ENCODE data around the gene PLA2R1.
"Not testable (repeated sequence)": the region's sequence is repeated elsewhere in the genome, so short reads cannot be mapped to it uniquely, and the experiment has no call there.

Gene PLA2R1

DNA sequence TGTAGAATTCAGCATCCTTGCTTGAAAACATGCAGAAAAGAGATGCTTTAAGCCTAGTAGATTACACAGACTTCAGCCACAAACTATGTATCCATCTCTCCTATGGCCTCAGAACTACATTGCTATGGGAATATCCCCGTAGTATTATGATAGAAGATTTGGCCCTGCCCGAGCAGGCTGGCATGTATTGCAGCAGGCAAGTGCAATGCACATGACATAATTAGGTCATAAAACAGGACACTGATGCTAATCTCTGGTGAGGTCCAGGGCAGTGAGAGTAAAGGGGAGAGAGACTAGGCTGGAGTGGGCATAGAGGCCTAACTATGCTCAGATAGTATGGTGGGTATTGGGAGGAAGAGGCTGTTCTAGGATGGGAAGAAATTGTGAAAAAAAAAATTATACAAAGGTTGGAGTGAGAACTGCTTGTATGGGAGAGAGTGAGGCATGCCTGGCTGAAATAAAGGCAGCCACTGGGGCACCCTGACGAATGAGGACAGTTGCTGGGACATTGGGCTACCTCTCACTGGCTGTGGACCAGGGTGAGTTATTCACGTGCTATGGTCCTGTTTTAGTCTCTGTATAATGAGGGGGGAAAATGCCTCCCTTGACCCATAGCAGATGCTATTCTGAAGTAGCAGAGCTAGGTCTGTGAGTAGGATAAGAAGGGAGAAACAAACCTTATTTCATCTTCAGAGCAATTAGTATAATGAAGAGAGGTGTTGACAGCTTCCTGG, 1.6 kb upstream of the PLA2R1 start:
- no peak for DNase-seq (ENCODE audit: low read depth)

DNA sequence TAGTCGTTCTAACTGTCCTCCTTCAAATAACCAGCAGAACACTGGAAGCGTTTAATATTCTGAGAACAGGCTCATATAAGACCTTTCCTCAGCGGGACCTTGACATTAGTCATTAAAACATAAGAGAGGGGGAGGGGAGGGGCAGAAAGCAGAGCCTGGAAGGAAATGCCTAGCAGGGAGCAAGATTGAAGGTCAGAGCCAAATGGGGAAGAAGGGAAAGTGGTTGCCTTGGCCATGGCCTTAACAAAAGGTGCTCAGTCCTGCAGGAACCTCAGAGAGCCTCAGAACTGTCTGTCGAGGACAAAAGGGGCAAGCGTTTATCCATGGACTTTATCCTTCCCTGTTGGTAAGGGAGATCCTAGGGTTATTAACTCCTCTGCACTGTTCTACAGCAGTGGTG, 856 bp upstream of the PLA2R1 start:
- no peak for DNase-seq (ENCODE audit: low read depth)

DNA sequence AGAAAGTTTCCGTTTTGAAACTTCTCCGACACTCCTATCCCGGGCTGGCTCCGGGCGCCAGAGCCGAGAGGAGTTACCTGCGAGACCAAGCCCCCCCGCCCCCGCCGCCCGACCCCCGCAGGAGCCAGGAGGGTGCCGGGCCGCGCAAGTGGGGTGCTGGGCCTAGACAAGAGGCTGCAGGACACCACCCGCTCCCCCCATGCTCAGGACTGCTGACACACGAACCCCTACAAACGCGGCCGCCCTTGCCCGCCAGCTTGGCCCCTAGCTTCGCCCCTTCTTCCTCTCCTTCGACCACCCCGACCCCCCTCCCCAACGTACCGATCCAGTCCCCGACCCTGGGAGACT, 497 bp downstream of the PLA2R1 start:
- DNase-seq (ENCODE audit: low read depth), result no peak

DNA sequence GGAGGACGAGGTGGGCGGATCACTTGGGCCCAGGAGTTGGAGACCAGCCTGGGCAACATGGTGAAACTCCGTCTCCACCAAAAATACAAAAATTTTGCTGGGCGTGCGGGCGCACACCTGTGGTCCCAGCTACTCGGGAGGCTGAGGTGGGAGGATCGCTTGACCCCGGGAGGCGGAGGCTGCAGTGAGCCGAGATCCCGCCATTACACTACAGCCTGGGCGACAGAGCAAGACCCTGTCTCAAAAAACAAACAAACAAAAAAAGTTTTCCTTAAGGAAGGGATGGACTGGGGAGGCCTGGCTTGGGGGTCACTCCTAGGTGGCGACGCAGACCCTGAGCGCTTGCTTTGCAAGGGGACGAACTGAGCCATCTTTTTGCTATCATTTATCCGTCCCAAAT, 882 bp downstream of the PLA2R1 start:
- no peak for DNase-seq (ENCODE audit: low read depth)

DNA sequence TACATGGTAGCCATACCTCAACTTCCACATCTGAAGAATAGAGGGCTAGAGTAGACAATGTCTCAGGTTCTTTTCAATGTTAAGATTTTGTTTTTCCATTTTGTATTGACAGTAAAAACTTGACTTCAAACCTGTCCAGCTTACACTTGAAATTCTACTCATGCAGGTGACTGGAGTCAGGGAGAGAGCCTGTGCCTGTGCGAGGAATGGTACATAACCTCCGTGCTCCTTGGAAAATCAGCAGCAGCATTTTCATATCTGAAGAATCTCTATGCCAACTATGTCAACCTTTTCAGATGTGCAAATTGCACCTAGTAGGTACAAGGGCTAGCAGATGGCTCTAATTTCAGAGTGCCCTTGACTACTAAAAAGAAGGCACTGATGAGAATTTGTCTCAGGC, 2.1 kb downstream of the PLA2R1 start:
- DNase-seq (ENCODE audit: low read depth), result no peak

DNA sequence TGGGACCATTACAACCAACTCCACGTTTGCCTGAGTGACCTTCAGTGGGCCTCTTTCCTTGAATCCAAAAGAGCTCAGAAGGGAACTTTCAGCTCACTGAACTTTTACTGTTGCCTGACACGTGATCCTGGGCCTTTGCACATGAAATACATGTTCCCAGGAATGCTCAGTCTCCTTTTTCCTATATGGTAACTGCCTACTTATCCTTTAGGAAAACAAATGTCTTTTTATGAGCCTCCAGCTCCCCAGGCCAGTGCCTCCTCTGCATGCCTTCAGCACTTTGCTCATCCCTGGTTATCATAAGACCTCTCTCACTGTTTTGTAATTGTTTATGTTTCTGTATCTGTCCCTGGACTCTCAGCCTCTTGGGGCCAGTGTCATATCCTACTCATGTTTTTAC, 5.1 kb downstream of the PLA2R1 start:
- no peak for DNase-seq (ENCODE audit: low read depth)

DNA sequence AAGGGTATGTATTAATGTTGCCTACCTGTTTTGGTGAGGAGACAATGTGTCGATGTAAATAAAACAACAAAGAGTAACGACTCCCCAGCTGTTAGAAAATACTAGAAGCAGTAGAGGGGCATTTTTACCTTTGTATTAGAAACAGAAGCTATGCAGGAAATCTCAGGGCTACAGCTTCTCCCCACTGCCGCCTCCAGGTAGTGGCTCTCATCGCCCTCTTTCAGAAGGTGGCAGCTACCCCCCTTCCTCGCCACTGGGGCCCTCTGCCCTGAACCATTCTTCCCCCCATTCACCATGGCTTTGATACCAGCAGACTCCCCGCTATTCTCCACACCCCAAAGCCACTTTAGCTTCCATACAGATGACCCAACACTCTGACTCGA, 6.7 kb downstream of the PLA2R1 start:
- no peak for DNase-seq (ENCODE audit: low read depth)

DNA sequence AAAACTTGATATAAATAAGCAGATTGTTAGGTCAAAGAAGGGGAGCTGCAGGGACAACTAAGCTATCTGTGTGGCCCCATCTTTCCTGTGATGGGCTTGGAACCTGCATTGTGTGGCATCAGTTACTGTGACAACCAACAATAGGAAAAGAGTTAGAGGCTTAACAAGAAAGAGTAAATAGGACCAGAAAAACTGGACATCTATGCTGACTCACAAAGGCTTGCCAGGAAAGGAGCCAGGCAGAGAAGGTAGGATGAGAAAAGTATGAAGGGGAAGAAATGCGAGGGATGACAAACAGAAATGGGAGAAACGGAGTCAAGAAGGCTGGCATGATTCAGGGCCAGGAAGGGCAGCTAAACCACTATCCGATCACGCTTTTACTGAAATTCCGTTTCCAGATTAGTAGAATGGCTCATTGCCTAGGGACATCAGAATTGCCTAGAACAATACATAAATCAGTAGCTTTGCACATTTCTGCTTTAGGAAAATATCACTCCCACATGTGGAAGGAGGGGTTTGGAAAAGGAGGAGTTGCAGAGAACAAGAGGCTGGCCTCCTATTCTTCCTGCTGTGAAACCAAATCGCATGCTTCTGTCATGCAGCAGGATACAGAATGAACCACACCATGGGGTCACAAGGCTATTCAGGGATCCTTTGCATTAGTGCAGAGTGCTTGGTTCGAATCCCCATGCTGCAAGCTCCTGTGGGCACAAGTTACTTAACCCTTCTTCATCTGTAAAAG, 7.3 kb downstream of the PLA2R1 start:
- DNase-seq (ENCODE audit: low read depth), result no peak

DNA sequence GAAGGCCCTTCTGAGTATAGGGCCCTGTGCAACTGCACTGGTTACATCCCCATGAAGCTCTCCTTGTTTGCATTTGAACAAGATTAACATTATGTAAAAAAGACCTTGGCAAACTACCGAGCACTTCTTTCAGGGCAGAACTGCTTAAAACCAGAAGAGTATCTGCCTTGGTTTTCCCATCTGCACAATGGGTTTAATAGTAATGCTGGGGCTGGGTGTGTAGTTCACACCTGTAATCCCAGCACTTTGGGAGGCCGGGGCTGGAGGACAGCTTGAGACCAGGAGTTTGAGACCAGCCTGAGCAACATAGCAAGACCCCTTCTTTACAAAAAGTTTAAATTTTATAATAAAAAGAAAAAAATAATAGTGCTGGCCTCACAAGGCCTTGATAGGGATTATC, 8.5 kb downstream of the PLA2R1 start:
- DNase-seq (ENCODE audit: low read depth), result no peak

DNA sequence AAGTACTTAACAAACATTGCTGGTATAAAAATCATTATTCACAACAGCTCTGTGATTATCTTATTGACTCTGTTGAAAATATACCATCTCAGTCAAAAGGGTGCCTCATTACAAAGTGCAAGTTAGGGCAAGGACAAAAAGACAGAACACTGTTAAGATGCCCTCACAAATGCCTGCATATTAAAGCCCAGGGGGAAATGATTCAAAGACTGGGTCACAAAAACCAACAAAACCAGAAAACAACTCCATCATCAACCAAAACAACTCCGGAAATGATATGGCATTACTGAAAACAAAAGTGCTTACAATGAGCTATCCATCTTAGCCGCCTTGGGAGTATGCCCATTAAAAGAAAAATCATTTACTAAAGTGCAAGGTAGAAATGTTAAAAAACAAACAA, 9.9 kb downstream of the PLA2R1 start:
- no peak for DNase-seq (ENCODE audit: low read depth)

DNA sequence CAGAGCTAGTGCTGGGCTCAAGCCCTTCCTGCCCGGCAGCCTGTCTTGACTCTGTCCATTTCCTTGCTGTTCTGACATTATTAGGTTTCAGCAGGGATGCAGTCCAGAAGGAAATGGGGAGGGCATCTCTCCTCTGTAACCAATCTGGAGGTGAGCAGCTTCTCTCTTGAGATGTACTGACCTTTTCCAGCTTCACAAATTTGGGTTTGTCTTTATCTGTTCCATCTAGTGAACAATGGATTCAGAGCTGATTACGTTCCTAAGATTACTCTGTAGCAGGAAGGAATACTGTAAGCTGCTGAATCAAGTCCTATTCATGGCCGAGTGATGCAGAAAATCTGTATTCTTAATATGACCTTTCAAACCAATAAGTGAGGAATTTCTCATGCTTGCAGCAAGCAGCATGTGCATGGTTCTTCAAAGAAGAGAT, 11.0 kb downstream of the PLA2R1 start:
- no peak for DNase-seq (ENCODE audit: low read depth)

DNA sequence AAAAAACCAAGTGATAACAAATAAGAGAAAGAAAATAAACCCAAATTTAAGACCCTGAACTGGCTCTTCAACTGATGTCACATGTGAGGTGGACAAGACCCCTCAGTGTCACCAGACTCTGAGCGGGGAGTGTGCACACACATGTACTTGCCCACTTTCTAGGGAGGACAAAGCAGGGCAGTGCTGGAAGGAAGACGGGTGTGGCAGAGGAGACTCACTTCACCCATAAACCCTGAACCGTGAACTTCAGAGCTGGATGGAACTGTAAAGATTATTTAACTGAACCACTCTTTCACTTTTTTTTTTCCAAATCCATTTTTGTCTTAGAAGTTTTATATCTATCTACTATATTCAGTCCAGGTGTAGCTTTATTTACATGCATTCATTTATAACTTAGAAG, 12.3 kb downstream of the PLA2R1 start:
- no peak for DNase-seq (ENCODE audit: low read depth)

DNA sequence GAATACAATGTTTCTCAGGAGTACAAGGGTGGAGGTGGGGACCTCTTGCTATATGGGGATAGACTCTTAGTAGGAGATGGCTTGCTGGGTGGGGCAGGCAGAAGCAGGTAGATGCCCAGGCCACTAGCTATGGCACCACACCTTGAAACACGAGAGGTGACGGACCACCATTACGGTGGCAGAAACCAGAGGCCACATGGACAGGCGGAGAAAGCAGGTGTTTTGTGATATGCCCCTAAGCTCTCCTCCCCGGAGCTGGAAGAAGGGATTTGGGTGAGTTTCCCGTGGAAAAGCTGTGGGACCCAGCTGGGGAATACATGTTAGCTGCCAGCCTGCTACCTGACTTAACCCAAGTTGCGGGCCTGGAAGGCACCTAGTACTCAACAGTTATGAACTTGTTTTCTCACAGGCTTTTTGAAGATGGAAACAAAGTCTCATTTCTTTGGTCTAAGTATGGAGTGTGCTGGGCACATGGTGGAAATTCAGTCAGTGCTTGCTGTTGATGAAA, 16.7 kb downstream of the PLA2R1 start:
- DNase-seq (ENCODE audit: low read depth), result no peak

DNA sequence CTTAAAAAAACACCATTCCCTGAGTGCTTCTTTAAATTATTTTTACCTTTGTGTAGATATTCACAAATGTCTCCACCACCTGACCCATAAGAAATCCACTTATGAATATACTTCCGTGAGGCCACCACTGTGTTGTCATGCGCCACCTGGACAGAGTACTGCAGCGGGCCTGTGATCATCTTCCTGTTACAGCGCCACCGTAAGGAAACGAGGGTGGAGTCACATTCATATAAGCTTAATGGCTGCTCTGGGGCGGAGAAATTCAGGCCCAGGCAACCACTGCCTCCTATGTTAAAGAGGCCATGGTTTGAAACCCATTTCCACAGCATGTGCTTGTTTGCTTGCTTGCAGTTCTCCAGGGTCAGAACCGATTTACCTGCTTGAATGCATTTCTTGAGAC, 17.7 kb downstream of the PLA2R1 start:
- DNase-seq (ENCODE audit: low read depth), result no peak

DNA sequence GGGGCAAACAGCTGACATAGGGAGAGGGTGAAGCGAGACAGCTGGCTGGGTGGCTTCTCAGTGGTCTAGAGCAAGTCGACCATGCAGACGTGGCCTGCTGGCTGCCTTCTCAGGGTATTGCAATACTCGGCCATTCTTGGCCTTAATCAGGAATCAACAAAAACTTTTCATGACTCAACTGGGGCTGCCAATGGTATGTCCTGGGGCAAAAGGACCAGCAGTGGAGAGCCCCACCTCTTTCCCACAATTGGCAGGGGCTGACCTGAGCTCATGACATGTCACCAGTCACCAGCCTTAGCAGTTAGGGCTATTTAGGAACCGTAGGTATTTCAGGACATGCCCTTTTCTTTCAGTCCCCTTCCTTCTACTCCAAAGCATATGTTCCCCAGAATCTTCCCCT, 19.1 kb downstream of the PLA2R1 start:
- no peak for DNase-seq (ENCODE audit: low read depth)

DNA sequence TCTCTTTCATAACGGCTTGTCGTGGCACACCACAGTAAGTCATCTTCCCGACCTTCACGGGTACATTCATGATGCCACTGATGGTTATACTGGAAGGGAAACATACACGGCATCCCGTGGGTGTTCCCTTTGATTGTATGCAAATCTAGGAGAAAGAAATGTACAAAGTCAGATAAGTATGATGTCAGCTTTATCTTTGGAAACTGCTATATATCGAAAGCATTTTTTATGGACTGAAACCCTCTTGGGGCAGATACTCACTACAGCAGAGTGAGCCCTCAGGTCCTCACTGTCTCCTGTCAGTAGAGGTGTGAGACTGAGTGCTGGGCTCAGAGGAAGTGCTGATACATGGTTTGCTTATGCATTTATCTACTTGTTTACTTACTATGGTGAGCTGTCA, 20.4 kb downstream of the PLA2R1 start:
- DNase-seq (ENCODE audit: low read depth), result no peak

DNA sequence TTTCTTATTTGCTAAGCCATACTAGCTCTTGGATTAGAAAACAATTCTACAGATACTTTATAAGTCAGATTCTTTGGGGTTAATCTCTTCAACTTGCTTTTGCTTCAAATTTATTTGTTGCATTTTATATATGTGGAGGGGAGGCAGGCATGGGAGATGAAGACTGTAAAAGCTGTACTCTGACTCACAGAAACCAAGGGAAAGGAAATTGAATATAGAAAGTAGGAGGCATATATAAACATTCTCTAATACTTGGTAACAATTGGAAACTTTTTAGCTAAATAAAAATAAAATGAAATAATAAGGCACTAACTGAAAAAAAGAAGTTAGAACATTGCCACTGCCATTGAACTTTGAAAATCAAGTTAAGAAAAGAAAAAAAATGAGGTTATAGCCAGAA, 21.3 kb downstream of the PLA2R1 start:
- DNase-seq (ENCODE audit: low read depth), result no peak

DNA sequence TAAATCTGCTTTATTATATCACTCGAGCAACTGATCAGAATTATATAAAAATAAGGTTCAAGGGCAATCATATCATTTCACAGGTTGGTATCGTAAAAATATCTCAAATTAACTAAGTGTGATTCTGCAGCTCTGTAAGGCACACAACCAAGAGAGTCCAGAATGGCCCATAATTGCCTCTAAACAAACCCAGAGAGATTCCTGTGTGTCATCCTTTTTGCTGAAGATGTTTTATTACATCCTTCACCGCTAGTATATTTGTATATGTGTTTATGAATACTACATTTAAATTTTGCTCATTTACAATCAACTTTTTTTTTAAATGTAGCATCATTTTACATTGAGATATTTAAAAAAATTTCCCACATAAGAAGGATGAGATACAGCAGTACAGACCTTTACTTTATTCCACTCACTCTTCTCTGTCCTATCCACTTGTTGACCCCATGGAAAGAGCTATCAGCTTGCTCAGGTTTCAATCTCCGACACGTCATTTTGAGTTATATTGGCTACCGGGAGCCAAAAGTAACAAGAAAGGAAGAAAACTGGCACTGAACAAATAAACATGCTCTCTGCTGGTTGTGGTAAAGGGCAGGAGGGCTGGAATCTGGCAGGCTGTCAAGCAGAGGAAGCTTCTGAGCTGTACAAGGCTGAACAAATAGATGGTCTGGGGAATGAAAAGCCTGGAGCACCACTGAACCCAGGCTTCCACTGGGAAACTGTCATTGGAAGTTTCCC, 23.1 kb downstream of the PLA2R1 start:
- no peak for DNase-seq (ENCODE audit: low read depth)

DNA sequence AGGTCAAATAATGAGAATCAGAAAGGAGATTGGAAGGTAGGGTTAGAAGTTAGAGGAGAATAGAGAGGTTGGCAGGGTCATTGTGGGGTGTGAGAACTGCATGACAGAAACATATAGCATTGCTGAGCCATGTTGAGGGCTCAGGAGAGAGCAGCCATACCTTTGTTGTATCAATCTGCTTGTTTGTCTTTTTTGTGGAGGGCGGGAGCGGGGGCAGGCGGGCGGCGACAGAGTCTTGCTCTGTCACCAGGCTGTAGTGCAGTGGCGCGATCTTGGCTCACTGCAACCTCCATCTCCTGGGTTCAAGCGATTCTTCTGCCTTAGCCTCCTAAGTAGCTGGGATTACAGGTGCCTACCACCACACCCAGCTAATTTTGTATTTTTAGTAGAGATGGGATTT, 23.8 kb downstream of the PLA2R1 start:
- DNase-seq (ENCODE audit: low read depth), result not testable (repeated sequence)

DNA sequence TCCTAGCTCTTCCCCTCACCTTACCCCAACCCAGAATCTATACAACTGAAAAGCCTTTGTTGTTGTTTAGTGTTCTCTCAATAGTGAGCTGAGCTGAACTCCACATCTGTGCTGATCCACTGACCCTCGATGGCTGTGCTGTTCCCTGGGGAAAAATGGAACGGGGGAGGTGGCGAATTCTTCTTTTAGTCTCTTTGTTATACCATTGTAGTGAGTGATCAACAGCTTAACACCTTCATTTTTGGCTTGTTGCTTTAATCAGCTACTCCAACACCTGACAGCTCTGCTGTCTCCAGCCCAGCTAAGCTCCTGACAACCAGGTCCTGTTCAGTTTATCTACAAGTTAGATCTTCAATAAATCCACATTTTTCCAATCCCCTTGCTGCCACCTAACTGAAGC, 25.7 kb downstream of the PLA2R1 start:
- DNase-seq (ENCODE audit: low read depth), result no peak

DNA sequence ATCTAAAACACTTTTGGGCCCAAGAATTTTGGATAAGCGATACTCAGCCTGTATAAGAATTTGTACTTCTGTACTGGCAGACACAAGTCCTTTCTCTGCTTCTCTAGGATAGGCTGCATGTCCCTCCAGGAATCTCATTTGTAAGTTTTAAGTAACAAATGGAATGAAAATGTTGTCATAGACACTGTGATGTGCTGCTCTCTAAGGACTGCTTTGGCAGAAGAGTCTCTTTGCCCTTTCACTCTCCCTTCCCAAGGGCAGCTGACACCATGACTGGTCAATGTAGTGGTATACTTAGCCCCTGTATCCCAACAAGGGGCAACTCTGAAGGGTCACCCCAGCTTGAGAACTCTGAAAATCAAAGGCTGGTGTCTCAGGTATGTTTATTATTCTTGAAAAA, 27.3 kb downstream of the PLA2R1 start:
- DNase-seq (ENCODE audit: low read depth), result no peak

DNA sequence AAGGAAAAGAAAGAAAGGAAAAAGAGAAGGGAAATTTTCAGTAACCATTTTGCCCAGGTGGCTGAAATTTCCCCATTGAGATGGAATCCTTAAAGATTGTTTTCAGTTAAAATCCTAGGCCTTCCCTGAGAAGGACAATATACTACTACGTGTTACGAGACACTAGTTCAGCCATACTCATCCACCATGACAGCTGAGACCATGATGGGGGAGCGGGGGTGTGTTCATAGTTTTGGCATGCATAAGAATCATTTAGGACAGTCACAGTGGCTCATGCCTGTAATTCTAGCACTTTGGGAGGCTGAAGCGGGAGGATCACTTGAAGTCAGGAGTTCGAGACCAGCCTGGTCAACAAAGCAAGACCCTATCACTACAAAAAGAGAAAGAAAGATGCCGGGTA, 28.0 kb downstream of the PLA2R1 start:
- no peak for DNase-seq (ENCODE audit: low read depth)

DNA sequence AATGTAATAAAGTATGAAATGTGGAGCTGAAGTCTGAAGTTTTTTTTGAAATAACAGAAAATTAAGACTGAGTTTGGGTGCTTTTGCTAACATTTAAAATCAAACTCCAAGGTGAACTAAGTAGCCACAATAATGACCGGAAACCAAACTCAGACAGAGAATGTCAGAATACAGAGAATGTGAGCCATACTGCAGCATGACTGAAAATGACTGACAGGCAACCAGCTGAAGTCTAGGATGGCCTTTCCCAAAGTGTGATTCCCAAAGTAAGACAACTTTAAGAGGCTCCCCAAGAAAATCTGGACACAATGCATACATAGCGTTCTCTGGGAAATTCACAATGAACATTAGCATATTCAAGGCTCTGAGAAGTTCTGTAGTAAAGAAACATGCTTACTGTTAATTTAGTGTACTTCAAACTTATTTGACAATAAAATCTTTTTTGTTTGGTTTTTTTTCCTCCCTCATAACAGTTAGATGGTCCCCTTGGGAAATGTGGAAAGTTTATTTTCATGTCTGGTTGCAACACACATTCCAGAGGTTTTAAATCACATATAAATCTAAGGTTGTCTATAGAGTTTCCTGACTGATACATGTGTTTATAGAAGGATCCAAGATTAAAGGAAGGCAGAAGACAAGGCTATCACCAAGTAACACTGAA, 28.6 kb downstream of the PLA2R1 start:
- no peak for DNase-seq (ENCODE audit: low read depth)
